ENCODE measurements around the gene CHRD. TPM values are rescaled to one million over a fixed set of nuclear protein-coding genes. Genes with fewer than 3 reads are reported as not detected.
"Not testable (repeated sequence)": the region's sequence is repeated elsewhere in the genome, so short reads cannot be mapped to it uniquely, and the experiment has no call there.

The CHRD gene
- total RNA-seq, 2 donors from 2014 or later = 2.0 TPM

DNA sequence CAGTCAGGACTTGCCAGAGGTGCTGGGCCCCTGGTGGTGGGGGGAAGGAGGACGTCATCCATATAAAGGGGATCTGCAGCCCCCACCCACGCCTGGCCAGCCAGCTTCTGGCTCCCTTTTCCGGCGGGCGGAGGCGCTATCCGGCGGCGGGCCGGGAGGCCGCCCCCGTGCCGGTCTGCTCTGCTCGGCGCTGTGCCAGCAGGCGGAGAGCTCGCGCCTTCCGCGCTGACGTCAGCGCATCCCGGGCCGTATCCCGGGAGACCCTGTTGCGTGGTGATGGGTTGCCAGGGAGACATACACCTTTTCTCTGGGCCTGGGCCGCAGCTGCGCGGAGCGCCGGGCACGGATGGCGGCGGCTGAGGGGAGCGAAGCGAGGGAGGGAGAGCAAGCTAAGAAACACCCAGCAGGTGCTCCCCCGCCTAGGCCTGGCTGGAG, 41.3 kb upstream of the CHRD start:
- Histone ChIP-seq H3K27me3 (no peaks in the 10 kb centered on the region), H3K4me1 (no peaks in the 10 kb centered on the region), H3K27ac (peak overlapping the region; percentile 78), H3K9me3 (no peaks in the 10 kb centered on the region), H3K4me3 (no peak overlapping the region), H3K9ac (ENCODE audit: low read depth in 2 of 2, low read length in 2 of 2) (peak overlapping the region in 1 of 2 donors; percentile 45), H3K36me3 (peaks cover 6% of the 10 kb centered on the region)
- no peak for DNase-seq
- TF ChIP-seq, protein P1, sequence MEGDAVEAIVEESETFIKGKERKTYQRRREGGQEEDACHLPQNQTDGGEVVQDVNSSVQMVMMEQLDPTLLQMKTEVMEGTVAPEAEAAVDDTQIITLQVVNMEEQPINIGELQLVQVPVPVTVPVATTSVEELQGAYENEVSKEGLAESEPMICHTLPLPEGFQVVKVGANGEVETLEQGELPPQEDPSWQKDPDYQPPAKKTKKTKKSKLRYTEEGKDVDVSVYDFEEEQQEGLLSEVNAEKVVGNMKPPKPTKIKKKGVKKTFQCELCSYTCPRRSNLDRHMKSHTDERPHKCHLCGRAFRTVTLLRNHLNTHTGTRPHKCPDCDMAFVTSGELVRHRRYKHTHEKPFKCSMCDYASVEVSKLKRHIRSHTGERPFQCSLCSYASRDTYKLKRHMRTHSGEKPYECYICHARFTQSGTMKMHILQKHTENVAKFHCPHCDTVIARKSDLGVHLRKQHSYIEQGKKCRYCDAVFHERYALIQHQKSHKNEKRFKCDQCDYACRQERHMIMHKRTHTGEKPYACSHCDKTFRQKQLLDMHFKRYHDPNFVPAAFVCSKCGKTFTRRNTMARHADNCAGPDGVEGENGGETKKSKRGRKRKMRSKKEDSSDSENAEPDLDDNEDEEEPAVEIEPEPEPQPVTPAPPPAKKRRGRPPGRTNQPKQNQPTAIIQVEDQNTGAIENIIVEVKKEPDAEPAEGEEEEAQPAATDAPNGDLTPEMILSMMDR (IDR thresholded peaks at IDR 0.05) = no peak
- intact Hi-C loops (cut with DNase I) = no loop called here

DNA sequence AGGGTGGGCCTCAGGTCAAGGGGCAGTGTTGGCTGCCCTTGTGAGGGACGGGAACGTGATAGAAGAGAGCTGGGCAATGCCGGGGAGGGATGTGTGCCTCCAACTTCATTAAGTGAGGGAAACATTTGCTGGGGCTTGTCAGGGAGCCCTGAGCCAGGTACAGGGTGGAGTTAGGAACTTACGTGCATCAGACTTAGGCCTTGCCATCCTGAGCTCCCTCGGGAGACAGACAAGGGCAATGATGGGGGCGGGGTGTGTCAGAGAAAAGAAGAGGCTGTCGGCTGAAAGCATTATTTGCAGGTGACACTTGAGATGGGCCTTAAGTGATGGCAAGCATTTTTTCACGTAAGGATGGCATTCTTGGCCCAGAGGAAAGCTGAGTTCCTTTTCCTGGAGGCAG, 40.9 kb upstream of the CHRD start:
- H3K4me3 ChIP-seq = no peak overlapping the region
- H3K4me1 ChIP-seq = no peaks in the 10 kb centered on the region
- intact Hi-C loops (cut with DNase I) = no loop called here
- peaks cover 6% of the 10 kb centered on the region for H3K36me3 ChIP-seq
- H3K27ac ChIP-seq = peak overlapping the region; percentile 78
- no peak for DNase-seq
- H3K9me3 ChIP-seq = no peaks in the 10 kb centered on the region
- H3K9ac ChIP-seq (ENCODE audit: low read depth in 2 of 2, low read length in 2 of 2) = no peak overlapping the region
- H3K27me3 ChIP-seq = no peaks in the 10 kb centered on the region
- TF ChIP-seq, protein P1 (IDR thresholded peaks at IDR 0.05) = no peak

DNA sequence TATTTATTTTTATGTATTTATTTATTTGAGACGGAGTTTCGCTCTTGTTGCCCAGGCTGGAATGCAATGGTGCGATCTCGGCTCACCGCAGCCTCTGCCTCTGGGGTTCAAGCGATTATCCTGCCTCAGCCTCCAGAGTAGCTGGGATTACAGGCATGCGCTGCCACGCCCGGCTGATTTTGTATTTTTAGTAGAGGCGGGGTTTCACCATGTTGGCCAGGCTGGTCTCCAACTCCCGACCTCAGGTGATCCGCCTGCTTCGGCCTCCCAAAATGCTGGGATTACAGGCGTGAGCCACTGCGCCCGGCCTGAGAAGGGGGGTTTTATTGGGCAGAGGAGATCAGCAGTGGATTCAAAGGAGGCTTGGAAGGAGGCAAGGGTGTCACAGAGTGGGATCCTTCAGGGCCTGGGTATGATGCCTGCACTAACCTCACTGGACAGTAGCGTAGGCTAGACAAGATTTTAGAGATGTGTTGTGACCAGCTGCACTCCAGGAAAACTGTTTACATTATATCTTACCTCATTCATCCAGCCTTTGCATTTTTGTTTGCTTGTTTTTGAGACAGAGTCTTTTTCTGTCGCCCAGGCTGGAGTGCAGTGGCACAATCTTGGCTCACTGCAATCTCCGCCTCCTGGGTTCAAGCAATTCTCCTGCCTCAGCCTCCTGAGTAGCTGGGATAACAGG, 40.3 kb upstream of the CHRD start:
- H3K9ac ChIP-seq (ENCODE audit: low read depth in 2 of 2, low read length in 2 of 2); H3K27me3 ChIP-seq; H3K36me3 ChIP-seq; H3K27ac ChIP-seq; intact Hi-C loops (cut with DNase I); H3K4me3 ChIP-seq; H3K4me1 ChIP-seq; H3K9me3 ChIP-seq; DNase-seq: not testable (repeated sequence)

DNA sequence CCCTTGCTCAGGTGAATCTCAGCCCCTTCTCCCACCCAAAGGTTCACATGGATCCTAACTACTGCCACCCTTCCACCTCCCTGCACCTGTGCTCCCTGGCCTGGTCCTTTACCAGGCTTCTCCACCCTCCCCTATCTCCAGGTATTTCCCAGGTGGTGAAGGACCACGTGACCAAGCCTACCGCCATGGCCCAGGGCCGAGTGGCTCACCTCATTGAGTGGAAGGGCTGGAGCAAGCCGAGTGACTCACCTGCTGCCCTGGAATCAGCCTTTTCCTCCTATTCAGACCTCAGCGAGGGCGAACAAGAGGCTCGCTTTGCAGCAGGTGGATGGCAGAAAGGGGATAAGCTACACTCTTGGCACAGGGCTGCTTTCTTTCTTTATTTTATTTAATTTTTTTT, 37.9 kb upstream of the CHRD start:
- TF ChIP-seq, protein P1 (IDR thresholded peaks at IDR 0.05) = no peak
- intact Hi-C loops (cut with DNase I) = no loop called here
- no peak overlapping the region for H3K27ac ChIP-seq
- no peak overlapping the region for H3K9ac ChIP-seq (ENCODE audit: low read depth in 2 of 2, low read length in 2 of 2)
- no peak overlapping the region for H3K4me3 ChIP-seq
- H3K9me3 ChIP-seq = no peaks in the 10 kb centered on the region
- no peaks in the 10 kb centered on the region for H3K36me3 ChIP-seq
- H3K4me1 ChIP-seq = peaks cover 5% of the 10 kb centered on the region
- DNase-seq = no peak
- no peaks in the 10 kb centered on the region for H3K27me3 ChIP-seq

- TF ChIP-seq, protein P1 (IDR thresholded peaks at IDR 0.05) = no peak
- Histone ChIP-seq H3K4me3 (no peak overlapping the region), H3K9me3 (no peaks in the 10 kb centered on the region), H3K9ac (ENCODE audit: low read depth in 2 of 2, low read length in 2 of 2) (no peak overlapping the region), H3K36me3 (no peaks in the 10 kb centered on the region), H3K27ac (no peak overlapping the region), H3K4me1 (peaks cover 5% of the 10 kb centered on the region), H3K27me3 (no peaks in the 10 kb centered on the region)
- DNase-seq = no peak
- intact Hi-C loops (cut with DNase I) = no loop called here
These were observed 36.5 kb upstream of the CHRD start for GRCh38 chr3:184343200-184343876.
